Endothelial cell of umbilical vein (primary cell): Measurements from ENCODE around the gene HOXB6. TPM values are rescaled to one million over a fixed set of nuclear protein-coding genes. Genes with fewer than 3 reads are reported as not detected.

Experiments
- BruUV-seq: library from RNA; stranded (reverse); fragments of 400-500 nt; replicated peaks from 2 replicates; lab custom pipeline; 2021; lab: Mats Ljungman, UMichigan
- CTCF ChIA-PET: fragments of 300-600, 350-600 bp; sonication (Branson Sonifier 250); formaldehyde crosslinking; loops from one replicate; lab custom pipeline; 2021; ENCODE audit warnings: antibody characterized with exemption, inconsistent platforms; lab: Charles Lee
- POLR2A ChIA-PET: fragments of 300-600, 350-600 bp; sonication (Branson Sonifier 250); formaldehyde crosslinking; loops from one replicate; lab custom pipeline; 2021; ENCODE audit warnings: antibody characterized with exemption, inconsistent platforms; lab: Charles Lee
- DNase-seq: peaks from one replicate; pipeline ENCODE4 v3.0.0-alpha.2; 2011; ENCODE audit warnings: low read depth, low spot score
- FAIRE-seq: peaks from 2 replicates; lab custom pipeline; 2011; peaks lifted over from hg19 to GRCh38; lab: Jason Lieb, UNC
- H2AFZ ChIP-seq: 2 replicates; pipeline ENCODE4 v1.6.0; 2012; ENCODE audit warnings: low read depth, low read length, control low read depth, inconsistent platforms
- H3K27ac ChIP-seq: 2 replicates; pipeline ENCODE4 v1.5.1; 2011; ENCODE audit warnings: low read depth, mild to moderate bottlenecking, control low read depth, low read length, moderate library complexity; ENCODE audit not compliant: insufficient read depth
- H3K27me3 ChIP-seq, 2 experiments: 2 replicates each; pipeline versions ENCODE4 v1.6.0 to v1.6.1; 2011; ENCODE audit warnings: low read length in 2 of 2, mixed read lengths in 1 of 2; ENCODE audit not compliant: control insufficient read depth in 2 of 2, insufficient read depth in 2 of 2
- H3K36me3 ChIP-seq, 2 experiments: 2 replicates in 1 of 2; 3 replicates in 1 of 2; pipeline ENCODE4 v1.5.1; 2011; ENCODE audit warnings: low read length in 2 of 2, mild to moderate bottlenecking in 1 of 2, moderate library complexity in 1 of 2; ENCODE audit not compliant: control insufficient read depth in 2 of 2, insufficient read depth in 2 of 2; ENCODE audit errors: extremely low read depth in 1 of 2
- H3K4me1 ChIP-seq: 3 replicates; pipeline ENCODE4 v1.5.1; 2011; ENCODE audit warnings: mild to moderate bottlenecking, low read length; ENCODE audit not compliant: control insufficient read depth, insufficient read depth; ENCODE audit errors: extremely low read depth
- H3K4me2 ChIP-seq: 2 replicates; pipeline ENCODE4 v1.6.1; 2011; ENCODE audit warnings: low read length, control low read depth, mixed read lengths; ENCODE audit not compliant: insufficient read depth
- H3K4me3 ChIP-seq, 3 experiments: fragments of 200-600 bp in 1 of 3; sonication (generic), shearing (Covaris generic) in 1 of 3; replicated peaks in 1 of 3; 2 replicates each; pipeline ENCODE4 v1.5.1; 2011 to 2016; ENCODE audit warnings: control low read depth in 3 of 3, low read length in 3 of 3, mild to moderate bottlenecking in 2 of 3, inconsistent platforms in 1 of 3, low read depth in 1 of 3, moderate library complexity in 1 of 3; ENCODE audit not compliant: insufficient read depth in 1 of 3
- H3K79me2 ChIP-seq: 2 replicates; pipeline ENCODE4 v1.6.0; 2012; ENCODE audit warnings: low read length, inconsistent platforms; ENCODE audit not compliant: control insufficient read depth, insufficient read depth
- H3K9ac ChIP-seq: replicated peaks from 2 replicates; pipeline ENCODE3; 2011; ENCODE audit warnings: low read length, control low read depth; ENCODE audit not compliant: insufficient read depth; ENCODE audit errors: extremely low read depth
- H3K9me1 ChIP-seq: replicated peaks from 3 replicates; pipeline ENCODE4 v1.6.0; 2011; ENCODE audit warnings: mild to moderate bottlenecking, low read length; ENCODE audit not compliant: control insufficient read depth, insufficient read depth; ENCODE audit errors: extremely low read depth
- H3K9me3 ChIP-seq: replicated peaks from 2 replicates; pipeline ENCODE4 v1.5.1; 2012; ENCODE audit warnings: low read length, inconsistent platforms; ENCODE audit not compliant: control insufficient read depth, insufficient read depth
- H4K20me1 ChIP-seq: replicated peaks from 2 replicates; pipeline ENCODE3; 2011; ENCODE audit warnings: mild to moderate bottlenecking, low read length; ENCODE audit not compliant: control insufficient read depth, insufficient read depth; ENCODE audit errors: extremely low read depth
- EZH2 ChIP-seq: IDR thresholded peaks from 2 replicates; pipeline ENCODE4 v1.6.1; 2012; ENCODE audit warnings: borderline replicate concordance, low read depth, mild to moderate bottlenecking, moderate library complexity, low read length, inconsistent platforms; ENCODE audit not compliant: severe bottlenecking
- FOS ChIP-seq: IDR thresholded peaks from 2 replicates; pipeline ENCODE4 v1.6.1; 2011; ENCODE audit warnings: mild to moderate bottlenecking, low read length, moderate library complexity, borderline replicate concordance; ENCODE audit not compliant: insufficient read depth
- JUN ChIP-seq: IDR thresholded peaks from 2 replicates; pipeline ENCODE4 v1.6.1; 2011; ENCODE audit warnings: borderline replicate concordance, low read depth; ENCODE audit not compliant: insufficient read length, insufficient read depth
- MAX ChIP-seq: IDR thresholded peaks from 2 replicates; pipeline ENCODE4 v1.6.1; 2011; ENCODE audit not compliant: insufficient read depth, insufficient read length
- MYC ChIP-seq: IDR thresholded peaks from one replicate; pipeline ENCODE4 v1.6.1; 2011; ENCODE audit warnings: mild to moderate bottlenecking, low read depth, low read length
- POLR2A ChIP-seq: IDR thresholded peaks from 2 replicates; pipeline ENCODE4 v1.6.1; 2012; ENCODE audit warnings: low read depth, mild to moderate bottlenecking, control low read depth, low read length
- POLR2AphosphoS5 ChIP-seq: IDR thresholded peaks from 2 replicates; pipeline ENCODE4 v1.6.1; 2012; ENCODE audit warnings: low read depth, mild to moderate bottlenecking, control low read depth, low read length, moderate library complexity; ENCODE audit not compliant: insufficient read depth
- dilution Hi-C: fragments of 300-500 bp; cut with MboI; formaldehyde crosslinking; loops from one replicate; pipeline ENCODE4 v1.15.0; 2019; ENCODE audit warnings: low sequenced_read_pairs; ENCODE audit not compliant: extremely low pct_ligation_motif_present
- intact Hi-C: fragments of 100-400 bp; cut with micrococcal nuclease; formaldehyde crosslinking; loops from one replicate; pipeline ENCODE4 v1.10.0; 2022
- polyA plus RNA-seq, 4 experiments: library from polyadenylated mRNA; depleted of rRNA in 3 of 4; stranded (reverse) in 3 of 4; unstranded in 1 of 4; fragments of >200 nt; gene quantifications; 2 replicates each; pipeline versions ENCODE4 v1.2.1 to v1.2.3, GENCODE V29; 2011 to 2012; ENCODE audit warnings: missing spikeins in 1 of 4
- total RNA-seq: library from RNA; stranded (reverse); gene quantifications from 2 replicates; pipeline ENCODE4 v1.2.3, GENCODE V29; 2021

The HOXB6 gene
- total and polyA plus RNA-seq, 2 donors (not counting 3 experiments of a cell fraction or from before 2014, with no cell fraction given) = 8.8 to 24.0 TPM

GRCh38 chr17:48630925-48631692, 26.3 kb upstream of the HOXB6 start:
- Histone ChIP-seq H3K9ac (no peak overlapping the region), H3K4me2 (no peak overlapping the region), H2AFZ (no peak overlapping the region), H3K27ac (no peak overlapping the region), H3K4me3 (no peak overlapping the region), H3K9me3 (no peaks in the 10 kb centered on the region), H3K9me1 (no peaks in the 10 kb centered on the region), H3K4me1 (no peaks in the 10 kb centered on the region), H3K79me2 (no peaks in the 10 kb centered on the region), H4K20me1 (no peaks in the 10 kb centered on the region), H3K27me3 (peaks cover 73 to 94% of the 10 kb centered on the region in 2 experiments), H3K36me3 (no peaks in the 10 kb centered on the region)
- intact Hi-C loops (no loop called here), dilution Hi-C loops (no loop called here)
- ChIA-PET CTCF (interaction anchor here (1.9 kb wide), 1 partner anchor 10 kb away, joined by 6 read pairs; no protein-coding TSS in a partner anchor), POLR2A (no interaction called here)
- TF ChIP-seq MAX = no peak
- TF ChIP-seq FOS = no peak
- TF ChIP-seq EZH2 = no peak
- TF ChIP-seq POLR2A = no peak
- TF ChIP-seq MYC = no peak
- TF ChIP-seq JUN = no peak
- TF ChIP-seq POLR2AphosphoS5 = no peak
- no peak for FAIRE-seq
- BruUV-seq = no TSS peak
- no peak for DNase-seq
